ENCODE results near the gene SLC26A11.
A peak's percentile ranks its signal among the peaks of the same experiment; 100 is the strongest.
"Not testable (repeated sequence)": the region's sequence is repeated elsewhere in the genome, so short reads cannot be mapped to it uniquely, and the experiment has no call there.

The SLC26A11 gene

DNA sequence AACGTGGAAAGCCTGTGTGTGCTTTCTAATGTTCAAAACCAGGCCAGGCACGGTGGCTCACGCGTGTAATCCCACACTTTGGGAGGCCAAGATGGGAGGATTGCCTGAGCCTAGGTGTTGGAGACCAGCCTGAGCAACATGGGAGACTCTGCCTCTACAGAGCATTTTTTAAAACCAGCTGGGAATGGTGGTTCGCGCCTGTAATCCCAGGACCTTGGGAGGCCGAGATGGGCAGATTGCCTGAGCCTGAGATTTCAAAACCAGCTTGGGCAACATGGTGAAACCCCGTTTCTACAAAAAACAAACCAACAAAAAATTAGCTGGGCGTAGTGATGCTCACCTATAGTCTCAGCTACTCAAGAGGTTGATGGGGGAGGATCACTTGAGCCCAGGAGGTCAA, 66.8 kb downstream of the SLC26A11 start:
- Mint-ChIP-seq H3K36me3 (peaks cover 8% of the 10 kb centered on the region), H3K4me1 (peaks cover 8% of the 10 kb centered on the region), H3K9me3 (no peaks in the 10 kb centered on the region), H3K4me3 (no peak overlapping the region), H3K27me3 (no peaks in the 10 kb centered on the region), H3K27ac (peak overlapping the region; percentile 72)

DNA sequence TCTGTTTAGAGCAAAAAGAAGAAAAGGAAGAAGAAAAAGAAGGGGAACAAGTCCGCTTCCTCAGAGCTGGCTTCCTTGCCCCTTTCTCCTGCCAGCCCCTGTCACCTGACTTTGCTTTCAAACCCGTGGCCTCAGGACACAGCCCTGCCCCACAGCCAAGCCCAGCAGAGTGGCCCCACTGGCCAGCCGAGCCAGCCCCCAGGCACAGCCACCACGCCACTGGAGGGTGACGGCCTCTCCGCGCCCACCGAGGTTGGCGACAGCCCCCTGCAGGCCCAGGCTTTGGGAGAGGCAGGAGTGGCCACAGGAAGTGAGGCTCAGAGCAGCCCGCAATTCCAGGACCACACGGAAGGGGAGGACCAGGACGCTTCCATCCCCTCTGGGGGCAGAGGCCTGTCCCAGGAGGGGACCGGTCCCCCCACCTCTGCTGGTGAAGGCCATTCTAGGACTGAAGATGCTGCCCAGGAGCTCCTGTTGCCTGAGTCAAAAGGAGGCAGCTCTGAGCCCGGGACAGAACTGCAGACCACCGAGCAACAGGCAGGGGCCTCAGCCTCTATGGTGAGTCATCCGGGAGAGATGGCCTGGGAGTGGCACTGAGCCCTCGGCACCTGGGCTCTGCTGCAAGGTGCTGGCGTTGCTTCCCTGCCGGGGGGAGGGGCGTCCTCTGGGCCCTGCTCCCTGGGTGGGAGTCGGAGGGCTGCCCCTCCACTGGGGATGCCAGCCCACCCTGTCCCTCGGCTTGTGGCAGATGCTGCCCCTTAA, 67.8 kb downstream of the SLC26A11 start:
- Mint-ChIP-seq H3K4me1 (peaks cover 8% of the 10 kb centered on the region), H3K9me3 (no peaks in the 10 kb centered on the region), H3K27ac (peak overlapping the region; percentile 72), H3K27me3 (no peaks in the 10 kb centered on the region), H3K36me3 (peaks cover 11% of the 10 kb centered on the region), H3K4me3 (no peak overlapping the region)

DNA sequence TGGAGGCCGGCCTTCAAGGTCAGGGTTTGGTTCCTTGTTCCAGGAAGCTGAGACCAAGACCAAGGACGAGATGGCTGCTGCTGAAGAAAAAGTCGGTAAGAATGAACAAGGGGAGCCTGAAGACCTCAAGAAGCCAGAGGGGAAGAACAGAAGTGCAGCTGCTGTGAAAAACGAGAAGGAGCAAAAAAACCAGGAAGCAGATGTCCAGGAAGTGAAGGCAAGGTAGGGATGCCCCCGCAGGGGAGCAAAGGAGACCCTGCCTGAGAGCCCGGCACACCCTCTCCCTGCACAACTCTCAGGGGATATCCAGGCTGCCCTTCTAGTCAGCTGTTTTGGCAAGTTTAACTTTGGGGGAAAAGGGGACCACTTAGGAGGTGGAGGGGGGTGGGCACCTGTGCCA, 69.4 kb downstream of the SLC26A11 start:
- H3K36me3 Mint-ChIP-seq, result peaks cover 9% of the 10 kb centered on the region
- H3K27me3 Mint-ChIP-seq, result no peaks in the 10 kb centered on the region
- H3K9me3 Mint-ChIP-seq, result no peaks in the 10 kb centered on the region
- H3K27ac Mint-ChIP-seq, result peak overlapping the region; percentile 86
- H3K4me1 Mint-ChIP-seq, result peaks cover 6% of the 10 kb centered on the region
- H3K4me3 Mint-ChIP-seq, result no peak overlapping the region

DNA sequence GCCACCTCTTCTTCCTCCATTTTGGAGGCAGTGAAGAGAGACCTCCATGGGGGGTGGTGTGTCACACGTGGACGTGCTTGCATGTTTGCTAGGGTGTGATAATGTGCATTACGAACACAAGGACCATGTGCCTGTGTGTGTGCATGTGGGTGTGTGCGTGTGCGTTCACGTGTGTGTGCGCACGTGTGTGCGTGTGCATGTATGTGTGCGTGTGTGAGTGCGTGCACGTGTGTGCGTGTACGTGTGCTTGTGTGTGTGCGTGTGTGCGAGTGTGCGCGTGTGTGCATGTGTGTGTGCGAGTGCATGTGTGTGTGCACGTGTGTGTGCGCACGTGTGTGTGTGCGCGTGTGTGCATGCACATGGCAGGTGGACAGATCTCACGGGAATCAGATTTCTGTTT, 69.9 kb downstream of the SLC26A11 start:
- Mint-ChIP-seq H3K4me1 (peaks cover 4% of the 10 kb centered on the region), H3K27ac (no peak overlapping the region), H3K36me3 (peaks cover 8% of the 10 kb centered on the region), H3K4me3 (no peak overlapping the region), H3K9me3 (no peaks in the 10 kb centered on the region), H3K27me3 (no peaks in the 10 kb centered on the region)

DNA sequence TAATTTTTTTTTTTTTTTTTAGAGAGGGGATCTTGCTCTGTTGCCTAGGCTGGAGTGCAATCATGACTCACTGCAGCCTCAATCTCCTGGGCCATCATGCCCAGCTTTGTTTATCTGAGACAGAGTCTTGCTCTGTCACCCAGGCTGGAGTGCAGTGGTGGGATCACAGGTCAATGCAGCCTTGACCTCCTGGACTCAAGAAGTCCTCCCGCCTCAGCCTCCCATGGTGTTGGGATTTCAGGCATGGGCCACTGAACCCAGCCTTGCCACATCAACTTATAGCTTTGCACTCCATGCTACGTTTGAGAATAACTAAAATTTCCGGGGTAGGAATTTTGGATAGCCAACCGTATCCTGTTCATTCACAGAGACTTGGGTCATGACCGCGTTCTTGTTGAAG, 71.0 kb downstream of the SLC26A11 start:
- Mint-ChIP-seq H3K4me3 (no peak overlapping the region), H3K27me3 (no peaks in the 10 kb centered on the region), H3K4me1 (peaks cover 4% of the 10 kb centered on the region), H3K27ac (peak overlapping the region; percentile 17), H3K9me3 (no peaks in the 10 kb centered on the region), H3K36me3 (peaks cover 10% of the 10 kb centered on the region)

DNA sequence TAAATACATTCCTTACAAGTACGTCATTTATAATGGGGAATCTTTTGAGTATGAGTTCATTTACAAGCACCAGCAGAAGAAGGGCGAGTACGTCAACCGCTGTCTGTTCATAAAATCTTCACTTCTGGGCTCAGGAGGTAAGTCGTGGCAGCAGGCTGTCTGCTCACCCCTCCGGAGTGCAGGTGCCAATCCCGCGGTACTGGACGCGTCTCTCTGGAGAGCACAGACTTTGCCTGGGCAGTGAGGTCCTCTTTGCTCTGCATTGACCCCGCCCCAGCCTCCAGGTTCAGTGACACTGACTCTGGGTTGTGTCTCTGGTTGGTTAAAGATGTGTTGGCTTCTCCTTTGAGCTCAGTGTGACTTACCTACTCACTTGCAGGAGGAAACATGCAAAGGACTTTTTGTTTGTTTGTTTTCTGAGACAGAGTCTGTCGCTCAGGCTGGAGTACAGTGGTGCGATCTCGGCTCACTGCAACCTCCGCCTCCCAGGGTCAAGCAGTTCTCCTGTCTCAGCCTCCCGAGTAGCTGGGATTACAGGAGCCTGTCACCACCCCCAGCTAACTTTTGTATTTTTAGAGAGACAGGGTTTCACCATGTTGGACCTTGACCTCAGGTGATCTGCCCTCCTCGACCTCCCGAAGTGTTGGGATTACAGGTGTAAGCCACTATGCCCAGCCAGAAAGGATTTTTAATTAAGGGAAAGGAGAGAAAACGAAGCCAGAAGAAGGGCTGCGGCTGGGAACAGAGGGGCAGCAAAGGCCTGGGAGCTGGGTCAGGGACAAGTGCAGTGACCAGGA, 71.7 kb downstream of the SLC26A11 start:
- H3K4me1 Mint-ChIP-seq, result peaks cover 4% of the 10 kb centered on the region
- H3K9me3 Mint-ChIP-seq, result no peaks in the 10 kb centered on the region
- H3K27me3 Mint-ChIP-seq, result no peaks in the 10 kb centered on the region
- peak overlapping the region; percentile 17 for H3K27ac Mint-ChIP-seq
- H3K36me3 Mint-ChIP-seq, result peaks cover 12% of the 10 kb centered on the region
- H3K4me3 Mint-ChIP-seq, result no peak overlapping the region

DNA sequence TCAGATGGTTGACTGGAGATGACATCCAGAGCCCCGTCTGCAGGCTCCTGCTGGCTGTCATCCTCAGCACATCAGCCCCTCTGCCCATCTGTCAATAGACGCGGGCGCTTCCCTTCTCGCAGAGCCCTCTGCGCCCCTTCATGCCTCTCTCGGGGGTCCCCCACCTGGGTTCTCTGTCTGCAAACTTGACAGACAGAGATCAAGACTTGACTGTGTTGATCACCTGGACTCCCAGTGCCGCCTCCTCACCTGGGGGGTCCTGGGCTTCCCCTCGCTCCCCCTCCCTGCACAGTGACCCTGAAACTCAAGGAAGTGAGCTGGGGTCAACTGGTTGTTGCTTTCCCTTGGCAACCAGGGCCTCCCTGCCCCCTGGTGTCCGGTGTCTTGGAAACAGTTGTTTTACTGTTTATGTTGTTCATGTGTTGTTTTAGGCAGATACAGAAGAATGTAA, 72.3 kb downstream of the SLC26A11 start:
- H3K27me3 Mint-ChIP-seq, result no peaks in the 10 kb centered on the region
- no peak overlapping the region for H3K4me3 Mint-ChIP-seq
- peaks cover 2% of the 10 kb centered on the region for H3K4me1 Mint-ChIP-seq
- peaks cover 12% of the 10 kb centered on the region for H3K36me3 Mint-ChIP-seq
- H3K9me3 Mint-ChIP-seq, result no peaks in the 10 kb centered on the region
- H3K27ac Mint-ChIP-seq, result no peak overlapping the region

DNA sequence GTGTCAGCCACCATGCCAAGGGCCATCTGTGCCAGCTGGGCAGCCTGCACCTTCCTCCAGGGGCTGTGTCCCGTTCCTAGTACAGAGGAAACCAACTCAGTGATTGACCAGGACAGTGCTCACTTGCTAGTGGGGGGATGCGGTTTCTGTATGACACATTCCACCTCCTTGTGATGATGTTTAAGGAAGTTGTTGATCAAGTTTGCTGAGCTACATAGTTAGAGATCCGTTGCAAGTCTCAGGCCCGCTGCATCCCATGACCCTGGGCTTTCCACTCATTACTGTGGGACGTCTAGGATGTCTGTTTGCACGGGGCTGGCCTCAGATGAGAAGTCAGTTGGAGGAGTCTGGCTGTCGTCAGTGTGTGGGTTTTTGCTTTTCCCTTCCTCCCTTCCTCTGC, 74.0 kb downstream of the SLC26A11 start:
- H3K27ac Mint-ChIP-seq, result no peak overlapping the region
- no peaks in the 10 kb centered on the region for H3K9me3 Mint-ChIP-seq
- H3K27me3 Mint-ChIP-seq, result no peaks in the 10 kb centered on the region
- peaks cover 12% of the 10 kb centered on the region for H3K36me3 Mint-ChIP-seq
- H3K4me3 Mint-ChIP-seq, result no peak overlapping the region
- H3K4me1 Mint-ChIP-seq, result no peaks in the 10 kb centered on the region

DNA sequence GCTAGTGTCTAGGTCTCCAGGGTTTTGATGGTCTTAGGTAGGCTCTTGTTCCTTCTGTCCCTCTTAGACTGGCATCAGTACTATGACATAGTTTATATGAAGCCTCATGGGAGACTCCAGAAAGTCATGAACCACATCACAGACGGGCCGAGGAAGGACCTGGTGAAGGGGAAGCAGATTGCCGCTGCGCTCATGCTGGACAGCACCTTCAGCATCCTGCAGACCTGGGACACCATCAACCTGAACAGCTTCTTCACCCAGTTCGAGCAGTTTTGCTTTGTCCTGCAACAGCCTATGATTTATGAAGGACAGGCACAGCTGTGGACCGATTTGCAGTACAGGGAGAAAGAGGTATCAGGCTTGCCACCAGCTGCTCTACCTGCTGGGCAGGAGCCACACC, 74.4 kb downstream of the SLC26A11 start:
- peaks cover 12% of the 10 kb centered on the region for H3K36me3 Mint-ChIP-seq
- no peak overlapping the region for H3K27ac Mint-ChIP-seq
- H3K4me1 Mint-ChIP-seq, result no peaks in the 10 kb centered on the region

DNA sequence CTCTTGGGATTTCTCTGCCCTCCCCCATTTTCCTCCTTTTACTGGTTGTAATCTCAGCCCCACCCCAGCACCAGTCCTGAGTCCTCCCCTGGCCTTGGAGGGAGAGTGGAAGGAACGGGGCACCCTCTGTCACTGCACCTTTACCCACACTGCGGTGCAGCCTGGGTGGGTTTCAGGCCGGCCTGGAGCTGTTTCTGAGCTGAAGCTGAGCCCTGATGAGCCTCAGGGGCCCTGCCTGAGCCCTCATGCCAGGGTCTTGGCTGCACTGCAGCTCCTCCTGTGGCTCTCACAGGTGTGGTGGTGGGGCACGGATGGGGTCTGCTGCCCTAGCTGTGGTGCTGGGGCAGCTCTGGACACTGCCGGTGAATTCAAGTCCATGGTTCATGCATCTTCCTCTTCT, 74.9 kb downstream of the SLC26A11 start:
- Mint-ChIP-seq H3K27me3 (no peaks in the 10 kb centered on the region), H3K4me1 (no peaks in the 10 kb centered on the region), H3K4me3 (no peak overlapping the region), H3K27ac (no peak overlapping the region), H3K9me3 (no peaks in the 10 kb centered on the region), H3K36me3 (peaks cover 14% of the 10 kb centered on the region)

More for the DNA sequence above, 74.4 kb downstream of the SLC26A11 start:
- no peaks in the 10 kb centered on the region for H3K9me3 Mint-ChIP-seq
- H3K4me3 Mint-ChIP-seq, result no peak overlapping the region
- no peaks in the 10 kb centered on the region for H3K27me3 Mint-ChIP-seq

DNA sequence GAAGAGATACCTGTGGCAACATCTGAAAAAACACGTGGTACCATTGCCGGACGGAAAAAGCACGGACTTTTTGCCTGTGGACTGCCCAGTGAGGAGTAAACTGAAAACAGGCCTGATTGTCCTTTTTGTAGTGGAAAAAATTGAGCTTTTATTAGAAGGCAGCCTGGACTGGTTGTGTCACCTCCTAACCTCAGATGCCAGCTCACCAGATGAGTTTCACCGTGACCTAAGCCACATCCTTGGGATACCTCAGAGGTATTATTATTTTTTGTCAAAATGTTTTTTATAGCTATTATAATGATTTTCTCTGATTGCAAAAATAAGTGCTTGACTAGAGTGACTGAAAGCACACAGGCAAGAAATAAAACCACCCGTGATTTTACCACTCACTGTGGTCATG, 75.3 kb downstream of the SLC26A11 start:
- Mint-ChIP-seq H3K4me1 (no peaks in the 10 kb centered on the region), H3K4me3 (no peak overlapping the region), H3K27me3 (no peaks in the 10 kb centered on the region), H3K27ac (peak overlapping the region; percentile 74), H3K36me3 (peaks cover 14% of the 10 kb centered on the region), H3K9me3 (no peaks in the 10 kb centered on the region)

DNA sequence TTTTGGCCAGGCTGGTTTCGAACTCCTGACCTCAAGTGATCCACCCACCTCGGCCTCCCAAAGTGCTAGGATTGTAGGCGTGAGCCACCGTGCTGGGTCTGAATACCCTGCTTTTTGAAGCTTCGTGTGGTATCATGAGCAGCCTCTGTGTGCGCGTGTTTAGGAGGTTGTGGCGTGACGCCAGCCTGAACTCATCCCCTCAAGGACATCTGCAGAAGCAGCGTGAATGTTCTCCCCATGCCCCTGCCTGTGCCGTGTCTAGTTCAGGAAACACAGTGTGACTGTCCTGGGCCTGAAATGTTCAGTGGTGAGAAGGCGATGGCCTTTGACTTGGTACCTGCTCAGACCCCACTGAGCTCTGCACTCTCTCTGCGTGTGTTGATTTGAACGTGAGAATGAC, 76.0 kb downstream of the SLC26A11 start:
- Mint-ChIP-seq H3K4me1 (no peaks in the 10 kb centered on the region), H3K36me3 (peaks cover 18% of the 10 kb centered on the region), H3K27me3 (no peaks in the 10 kb centered on the region), H3K4me3 (no peak overlapping the region), H3K9me3 (no peaks in the 10 kb centered on the region), H3K27ac (peak overlapping the region; percentile 74)

DNA sequence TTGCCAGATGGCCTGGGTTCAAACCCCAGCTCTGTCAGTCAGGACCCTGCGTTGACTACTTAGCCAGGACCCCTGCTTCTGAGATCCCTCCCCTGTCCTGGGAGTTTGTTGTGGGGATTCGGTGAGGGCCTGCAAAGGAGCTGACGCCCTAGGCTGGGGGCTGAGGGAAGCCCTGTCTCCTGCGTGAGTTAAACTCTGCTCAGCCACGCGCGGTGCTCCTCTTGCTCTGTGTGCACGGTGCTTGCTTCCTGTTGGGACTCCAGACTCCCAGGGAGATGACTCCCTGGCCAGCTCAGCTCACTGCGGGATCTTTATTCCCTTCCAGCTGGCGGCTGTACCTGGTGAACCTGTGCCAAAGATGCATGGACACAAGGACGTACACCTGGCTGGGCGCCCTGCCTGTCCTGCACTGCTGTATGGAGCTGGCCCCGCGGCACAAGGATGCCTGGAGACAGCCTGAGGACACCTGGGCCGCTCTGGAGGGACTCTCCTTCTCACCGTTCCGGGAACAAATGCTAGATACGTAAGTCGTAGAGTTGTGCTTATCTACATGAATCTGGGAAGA, 77.9 kb downstream of the SLC26A11 start:
- H3K4me3 Mint-ChIP-seq, result no peak overlapping the region
- H3K27me3 Mint-ChIP-seq, result no peaks in the 10 kb centered on the region
- no peaks in the 10 kb centered on the region for H3K9me3 Mint-ChIP-seq
- H3K36me3 Mint-ChIP-seq, result peaks cover 26% of the 10 kb centered on the region
- no peaks in the 10 kb centered on the region for H3K4me1 Mint-ChIP-seq
- H3K27ac Mint-ChIP-seq, result no peak overlapping the region

DNA sequence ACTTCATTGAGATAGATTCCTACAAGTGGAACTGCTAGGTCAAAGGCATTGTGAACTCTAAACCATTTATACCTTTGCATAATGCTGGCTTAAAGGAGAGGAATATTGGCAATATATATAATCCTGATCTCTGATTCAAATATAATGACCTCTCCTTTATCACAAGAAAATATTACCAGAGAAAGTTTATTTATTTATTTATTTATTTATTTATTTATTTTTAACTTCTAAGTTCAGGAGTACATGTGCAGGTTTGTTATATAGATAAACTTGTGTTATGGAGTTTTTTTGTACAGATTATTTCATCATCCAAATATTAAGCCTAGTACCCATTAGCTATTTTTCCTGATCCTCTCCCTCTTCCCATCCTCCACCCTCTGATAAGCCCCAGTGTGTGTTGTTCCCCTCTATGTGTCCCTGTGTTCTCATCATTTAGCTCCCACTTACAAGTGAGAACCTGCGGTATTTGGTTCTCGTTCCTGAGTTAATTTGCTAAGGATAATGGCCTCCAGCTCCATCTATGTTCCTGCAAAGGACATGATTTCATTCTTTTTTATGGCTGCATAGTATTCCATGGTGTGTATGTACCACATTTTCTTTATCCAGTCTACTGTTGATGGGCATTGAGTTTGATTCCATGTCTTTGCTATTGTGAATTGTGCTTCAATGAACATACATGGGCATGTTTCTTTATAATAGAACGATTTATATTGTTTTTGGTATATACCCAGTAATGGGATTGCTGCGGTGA, 79.3 kb downstream of the SLC26A11 start:
- Mint-ChIP-seq H3K36me3 (peaks cover 32% of the 10 kb centered on the region), H3K27ac (peak overlapping the region; percentile 4)
- H3K9me3 Mint-ChIP-seq, H3K4me1 Mint-ChIP-seq, H3K4me3 Mint-ChIP-seq, H3K27me3 Mint-ChIP-seq: not testable (repeated sequence)

DNA sequence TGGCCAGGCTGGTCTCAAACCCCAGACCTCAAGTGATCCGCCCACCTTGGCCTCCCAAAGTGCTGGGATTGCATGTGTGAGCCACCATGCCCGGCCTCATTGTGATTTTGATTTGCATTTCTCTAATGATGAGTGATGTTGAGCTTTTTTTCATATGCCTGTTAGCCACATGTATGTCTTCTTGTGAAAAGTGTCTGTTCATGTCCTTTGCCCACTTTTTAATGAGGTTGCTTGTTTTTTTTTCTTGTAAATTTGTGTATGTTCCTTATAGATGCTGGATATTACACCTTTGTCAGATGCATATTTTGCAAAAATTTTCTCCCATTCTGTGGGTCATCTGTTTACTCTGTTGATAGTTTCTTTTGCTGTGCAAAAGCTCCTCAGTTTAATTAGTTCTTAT, 80.5 kb downstream of the SLC26A11 start:
- H3K27ac Mint-ChIP-seq, result peak overlapping the region; percentile 35

More for the DNA sequence above, 80.5 kb downstream of the SLC26A11 start:
- not testable (repeated sequence) for H3K4me3 Mint-ChIP-seq, H3K27me3 Mint-ChIP-seq, H3K9me3 Mint-ChIP-seq, H3K4me1 Mint-ChIP-seq
- peaks cover 35% of the 10 kb centered on the region for H3K36me3 Mint-ChIP-seq

All from activated naive CD4-positive, alpha-beta T cell treated with anti-CD3 and anti-CD28 coated beads, Interleukin-2, amount 50 U/mL, for 24 hours (primary cell).